HuH-7 (cell line): ENCODE measurements around the gene SLC22A12.

Experiments
- DNase-seq: peaks from one replicate; pipeline ENCODE4 v3.0.0; 2011; ENCODE audit warnings: low spot score

SLC22A12 gene

GRCh38 chr11:64605656-64606585, 14.9 kb downstream of the SLC22A12 start:
- DNase-seq, result no peak

DNA sequence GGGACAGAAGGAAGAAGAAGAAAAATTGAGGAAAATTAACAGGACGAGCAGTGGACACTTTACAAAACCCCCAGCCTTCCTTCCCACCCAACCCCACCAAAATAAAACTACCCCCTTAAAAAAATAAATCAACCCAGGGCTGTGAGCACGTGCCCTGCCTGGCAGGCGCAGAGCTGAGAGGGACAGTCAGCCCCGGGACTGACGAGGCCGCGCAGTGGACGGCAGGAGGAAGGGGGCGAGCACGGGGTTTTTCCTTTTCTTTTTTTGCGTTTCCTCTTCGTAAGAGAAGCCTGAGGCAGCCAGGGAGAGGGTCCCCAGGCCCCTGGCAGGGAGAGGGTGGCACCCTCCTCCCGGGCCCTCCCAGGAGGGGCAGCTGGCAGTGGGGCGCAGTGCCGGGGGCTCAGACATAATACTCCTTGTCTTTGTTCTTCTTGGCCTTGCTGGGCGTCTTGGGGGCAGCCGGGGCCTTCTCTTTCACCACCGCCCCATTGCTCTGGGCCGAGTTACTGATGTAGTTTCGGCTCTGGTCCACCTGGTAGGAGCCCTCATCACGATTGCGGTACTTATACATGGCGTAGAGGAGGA, 15.9 kb downstream of the SLC22A12 start:
- DNase-seq, result no peak

- no peak for DNase-seq
Observed at GRCh38 chr11:64607381-64607985, 16.5 kb downstream of the SLC22A12 start.

GRCh38 chr11:64608046-64608445, 17.0 kb downstream of the SLC22A12 start:
- DNase-seq, result no peak

DNA sequence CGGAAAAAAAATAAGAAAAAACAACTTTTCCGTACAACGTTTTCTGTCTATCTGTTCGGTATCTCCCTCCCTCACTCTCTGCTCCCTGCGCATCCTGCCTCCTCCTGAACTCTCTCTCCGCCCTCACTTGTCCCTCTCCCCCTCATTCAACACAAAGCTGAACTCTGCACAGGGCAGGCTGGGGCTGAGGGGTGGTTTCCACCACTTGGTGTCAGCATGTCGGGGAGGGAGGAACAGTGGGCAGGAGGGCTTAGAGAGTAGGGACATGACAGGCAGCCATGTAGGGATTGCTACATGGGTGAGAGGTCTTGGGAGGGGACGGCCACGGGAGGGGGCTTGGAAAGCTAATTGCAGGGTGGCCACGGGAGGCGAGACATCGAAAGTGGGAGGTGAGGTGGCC, 17.6 kb downstream of the SLC22A12 start:
- no peak for DNase-seq

DNA sequence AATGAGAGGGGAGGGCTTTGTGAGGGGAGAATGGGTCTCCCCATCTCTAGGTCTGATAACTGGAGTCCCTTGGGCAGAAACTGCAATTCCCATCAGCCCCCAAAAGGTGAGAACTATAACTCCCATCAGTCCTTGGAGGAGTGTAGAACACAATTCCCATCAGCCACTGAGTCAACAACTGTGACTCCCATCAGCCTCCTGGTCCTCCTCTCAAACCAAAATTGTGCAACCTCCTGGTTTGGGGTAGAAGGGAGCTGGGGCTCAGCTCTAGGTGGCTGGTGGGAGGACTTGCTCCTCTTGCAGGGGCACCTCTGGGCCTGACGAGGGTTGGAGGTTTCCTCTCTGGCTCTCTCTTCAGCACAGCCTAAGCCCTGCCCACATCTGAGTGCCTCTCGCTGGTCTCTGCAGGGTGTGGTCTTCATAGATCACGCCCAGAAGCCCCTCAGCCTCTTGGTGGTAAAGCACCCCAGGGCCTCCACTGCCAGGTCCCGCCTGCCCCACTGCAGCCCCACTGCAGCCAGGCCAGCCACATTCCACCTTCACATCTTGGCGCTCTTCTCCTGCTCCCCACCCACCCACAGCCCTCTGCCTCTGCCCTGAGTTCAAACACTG, 18.5 kb downstream of the SLC22A12 start:
- no peak for DNase-seq

DNA sequence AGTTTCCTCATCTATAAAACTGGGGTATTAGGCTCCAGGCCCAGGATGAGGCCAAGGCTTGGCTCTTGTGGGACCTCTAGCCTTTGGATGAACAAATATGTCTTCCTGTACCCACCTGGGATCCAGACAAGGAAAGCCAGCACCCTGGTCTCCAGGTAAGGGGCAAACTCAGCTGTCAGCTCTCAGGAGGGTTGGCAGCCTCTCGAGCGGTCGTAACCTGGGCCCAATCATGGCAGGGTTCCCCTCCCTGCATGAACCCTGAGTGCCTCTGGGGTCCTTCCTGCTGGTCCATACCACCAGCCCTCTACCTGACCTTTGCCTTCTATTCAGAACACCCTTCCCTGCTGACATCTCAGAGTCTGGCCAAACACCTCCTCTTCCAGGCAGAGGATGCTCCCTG, 19.6 kb downstream of the SLC22A12 start:
- no peak for DNase-seq

GRCh38 chr11:64611176-64611575, 20.2 kb downstream of the SLC22A12 start:
- no peak for DNase-seq

GRCh38 chr11:64611869-64612646, 21.0 kb downstream of the SLC22A12 start:
- no peak for DNase-seq

DNA sequence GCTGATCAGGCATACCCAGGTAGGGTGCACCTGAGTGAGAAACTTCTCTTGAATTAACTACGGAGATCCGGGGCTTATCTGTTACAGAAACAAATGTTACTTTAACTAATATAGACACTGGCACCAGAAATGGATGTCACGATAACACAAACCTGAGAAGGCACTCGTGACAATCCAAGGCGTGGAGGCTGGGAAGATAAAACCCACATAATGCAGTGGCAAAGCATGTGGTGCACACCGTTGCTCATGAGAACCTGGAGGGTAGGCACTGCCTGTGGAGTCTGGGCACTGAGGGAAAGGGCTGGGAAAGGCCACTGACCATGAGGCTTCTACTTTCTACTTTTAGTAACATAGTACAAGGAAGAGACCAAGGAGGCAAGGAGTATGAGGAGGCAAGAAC, 22.6 kb downstream of the SLC22A12 start:
- DNase-seq, result no peak

DNA sequence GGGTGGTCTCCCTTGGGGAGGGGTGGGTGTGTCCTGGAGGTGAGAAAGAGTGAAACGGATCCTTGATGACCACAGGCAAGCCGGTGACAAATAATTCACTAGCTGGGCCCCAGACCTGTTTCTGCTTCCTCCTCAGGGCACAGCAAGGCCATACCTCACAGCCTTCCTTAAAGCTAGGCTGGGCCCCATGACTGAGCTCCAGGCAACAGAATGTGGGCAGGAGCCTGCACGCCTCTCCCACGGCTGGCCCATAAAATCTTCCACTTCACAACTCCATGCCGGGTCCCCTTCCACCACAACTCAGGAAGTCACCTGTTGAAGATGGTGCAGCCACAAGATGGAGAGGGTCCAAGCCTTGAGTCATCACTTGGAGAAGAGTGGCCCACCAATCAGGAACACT, 23.9 kb downstream of the SLC22A12 start:
- no peak for DNase-seq

DNA sequence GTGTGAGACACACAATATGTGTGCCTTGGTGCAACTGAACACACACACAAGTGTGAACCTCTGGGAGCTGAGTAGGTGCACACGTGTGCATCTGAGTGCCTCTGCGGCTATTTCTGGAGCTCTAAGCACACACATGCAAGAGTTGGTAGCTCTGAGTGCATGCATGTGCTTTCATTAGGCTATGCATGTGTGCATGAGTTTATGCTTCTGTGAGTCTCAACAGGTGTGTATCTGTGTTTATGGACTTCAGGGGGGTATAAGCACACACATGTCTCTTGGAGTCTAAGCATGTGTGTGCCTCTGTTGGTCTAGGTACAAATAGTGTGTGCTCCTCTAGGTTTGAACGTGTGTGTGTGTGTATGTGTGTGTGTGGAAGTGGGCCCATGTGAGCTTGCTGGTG, 25.8 kb downstream of the SLC22A12 start:
- DNase-seq, result no peak

DNA sequence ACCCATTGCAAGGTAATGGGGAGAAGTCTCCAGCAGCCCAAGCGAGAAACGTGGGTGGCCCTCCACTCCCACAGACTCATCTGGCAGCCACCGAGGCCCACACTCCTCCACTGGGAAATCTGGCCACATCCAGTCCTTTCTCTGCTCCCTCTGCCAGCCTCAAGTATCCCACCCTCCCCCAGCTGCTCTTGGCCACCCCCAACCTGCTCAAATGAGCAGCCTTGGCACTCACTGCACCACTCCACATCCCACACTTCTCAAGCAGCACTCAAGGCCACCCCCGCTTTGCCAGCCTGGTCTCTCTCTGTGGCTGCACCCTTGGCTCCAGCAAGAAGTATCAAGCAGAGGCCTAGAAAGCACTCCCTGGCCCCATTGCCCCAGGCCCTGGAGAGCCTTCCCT, 28.2 kb downstream of the SLC22A12 start:
- no peak for DNase-seq

GRCh38 chr11:64619811-64620380, 28.9 kb downstream of the SLC22A12 start:
- no peak for DNase-seq

- DNase-seq, result no peak
Observed at GRCh38 chr11:64620381-64620971, 29.5 kb downstream of the SLC22A12 start.

DNA sequence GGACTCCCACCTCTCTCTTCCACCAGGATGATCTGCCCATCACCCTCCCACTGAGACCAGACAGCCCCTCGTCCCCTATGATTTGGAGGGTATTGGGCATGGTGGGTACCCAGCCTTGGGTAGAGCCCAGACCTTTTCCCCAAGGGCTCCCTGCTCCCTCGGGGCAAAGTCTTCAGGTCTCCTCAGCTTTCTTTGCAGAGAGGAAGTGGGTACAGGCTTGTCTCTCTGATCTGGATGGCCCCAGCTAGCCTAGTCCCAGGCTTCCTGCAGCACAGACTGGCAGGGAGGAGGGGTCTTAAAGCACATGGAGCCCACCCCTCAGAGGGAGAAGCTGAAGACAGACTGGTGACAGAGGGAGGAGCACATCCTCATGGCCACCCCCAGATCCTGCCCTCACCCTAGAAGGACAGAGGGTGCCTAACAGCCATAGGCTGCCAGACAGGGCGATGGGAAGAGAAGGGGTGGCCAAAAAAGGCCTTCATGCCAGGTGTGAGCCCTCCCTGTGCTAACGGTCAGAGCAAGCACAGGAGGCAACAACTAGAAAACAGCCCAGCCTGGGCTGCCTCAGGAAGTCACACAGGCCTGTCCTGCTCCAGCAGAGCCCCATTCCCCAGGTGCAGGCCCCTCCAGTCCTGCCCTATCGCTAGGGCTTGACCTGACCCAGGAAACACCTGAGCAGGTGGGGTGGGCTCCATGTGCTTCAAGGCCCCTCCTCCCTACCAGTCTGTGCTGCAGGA, 30.4 kb downstream of the SLC22A12 start:
- DNase-seq, result no peak

GRCh38 chr11:64622681-64623080, 31.7 kb downstream of the SLC22A12 start:
- DNase-seq, result no peak

GRCh38 chr11:64624883-64625481, 34.0 kb downstream of the SLC22A12 start:
- DNase-seq, result no peak

- no peak for DNase-seq
Observed at GRCh38 chr11:64626637-64627036, 35.6 kb downstream of the SLC22A12 start.

GRCh38 chr11:64627371-64627770, 36.4 kb downstream of the SLC22A12 start:
- DNase-seq, result no peak
